IMR-90 (cell line): Measurements from ENCODE around the gene FOXP1. TPM values are rescaled to one million over a fixed set of nuclear protein-coding genes. Genes with fewer than 3 reads are reported as not detected.

Experiments used
- ATAC-seq: fragments of 200-7000 bp; cut with Tn5 transposase; 2 replicates; pipeline ENCODE4 v1.9.1; 2020; ENCODE audit warnings: low read depth, mild to moderate bottlenecking, moderate library complexity
- BruUV-seq: library from RNA; stranded (reverse); fragments of 400-500 nt; replicated peaks from 2 replicates; lab custom pipeline; 2021; lab: Mats Ljungman, UMichigan
- CTCF ChIA-PET: fragments of 300-600 bp; formaldehyde crosslinking; extraction: SDS; loops from one replicate; lab custom pipeline; 2021; ENCODE audit warnings: antibody characterized with exemption; lab: Yijun Ruan, JAX
- POLR2A ChIA-PET: fragments of 300-600 bp; sonication (Branson Sonifier 250); formaldehyde crosslinking; loops from one replicate; lab custom pipeline; 2022; ENCODE audit warnings: antibody characterized with exemption; ENCODE audit not compliant: unreplicated experiment; lab: Charles Lee
- DNase-seq: peaks from one replicate; pipeline ENCODE4 v3.0.0; 2013
- H2AFZ ChIP-seq: replicated peaks from 2 replicates; pipeline ENCODE3; 2013; ENCODE audit warnings: low read length, mild to moderate bottlenecking; ENCODE audit not compliant: poor library complexity
- H2AK5ac ChIP-seq: 2 replicates; pipeline ENCODE4 v1.6.1; 2013; ENCODE audit warnings: low read depth, low read length, inconsistent platforms
- H2AK9ac ChIP-seq: replicated peaks from 2 replicates; pipeline ENCODE3; 2013; ENCODE audit warnings: mild to moderate bottlenecking, low read depth, low read length, moderate library complexity; ENCODE audit not compliant: poor library complexity
- H2BK120ac ChIP-seq: 2 replicates; pipeline ENCODE4 v1.6.1; 2013; ENCODE audit warnings: low read depth, low read length, inconsistent platforms
- H2BK15ac ChIP-seq: 3 replicates; pipeline ENCODE4 v1.6.1; 2013; ENCODE audit warnings: low read depth, low read length, inconsistent platforms
- H2BK20ac ChIP-seq: 2 replicates; pipeline ENCODE4 v1.6.1; 2013; ENCODE audit warnings: low read depth, mild to moderate bottlenecking, inconsistent platforms, low read length, moderate library complexity
- H2BK5ac ChIP-seq: 2 replicates; pipeline ENCODE4 v1.6.1; 2013; ENCODE audit warnings: mild to moderate bottlenecking, low read depth, low read length, inconsistent platforms; ENCODE audit not compliant: poor library complexity, severe bottlenecking
- H3K14ac ChIP-seq: replicated peaks from 2 replicates; pipeline ENCODE4 v1.6.1; 2013; ENCODE audit warnings: low read depth, low read length, inconsistent platforms
- H3K18ac ChIP-seq: 2 replicates; pipeline ENCODE4 v1.6.1; 2013; ENCODE audit warnings: low read depth, low read length, control low read depth
- H3K23ac ChIP-seq: 2 replicates; pipeline ENCODE4 v1.6.1; 2013; ENCODE audit warnings: low read depth, low read length, inconsistent platforms
- H3K27ac ChIP-seq: 2 replicates; pipeline ENCODE4 v1.5.1; 2013; ENCODE audit warnings: mild to moderate bottlenecking, control low read depth, low read length; ENCODE audit not compliant: insufficient read depth
- H3K27me3 ChIP-seq: 2 replicates; pipeline ENCODE4 v1.6.1; 2013; ENCODE audit warnings: low read length; ENCODE audit not compliant: control insufficient read depth, insufficient read depth
- H3K36me3 ChIP-seq: 2 replicates; pipeline ENCODE4 v1.6.1; 2013; ENCODE audit warnings: low read length, mixed read lengths; ENCODE audit not compliant: control insufficient read depth, insufficient read depth
- H3K4ac ChIP-seq: 2 replicates; pipeline ENCODE4 v1.6.1; 2013; ENCODE audit warnings: low read depth, low read length, inconsistent platforms
- H3K4me1 ChIP-seq: 2 replicates; pipeline ENCODE4 v1.6.1; 2013; ENCODE audit warnings: low read length, mixed read lengths; ENCODE audit not compliant: control insufficient read depth, insufficient read depth
- H3K4me2 ChIP-seq: 2 replicates; pipeline ENCODE4 v1.6.1; 2013; ENCODE audit warnings: low read depth, mild to moderate bottlenecking, control low read depth, low read length, moderate library complexity
- H3K4me3 ChIP-seq: 2 replicates; pipeline ENCODE4 v1.5.1; 2013; ENCODE audit warnings: low read depth, mild to moderate bottlenecking, control low read depth, low read length, moderate library complexity; ENCODE audit not compliant: insufficient read depth
- H3K56ac ChIP-seq: 2 replicates; pipeline ENCODE4 v1.6.1; 2013; ENCODE audit warnings: low read length, inconsistent platforms; ENCODE audit not compliant: insufficient read depth; ENCODE audit errors: extremely low read depth
- H3K79me1 ChIP-seq, 2 experiments: 2 replicates each; pipeline ENCODE4 v1.6.1; 2013; ENCODE audit warnings: low read length in 2 of 2, inconsistent platforms in 1 of 2, low read depth in 1 of 2
- H3K9ac ChIP-seq: 2 replicates; pipeline ENCODE4 v1.6.1; 2013; ENCODE audit warnings: low read depth, low read length, control low read depth
- H3K9me1 ChIP-seq: 2 replicates; pipeline ENCODE4 v1.6.1; 2013; ENCODE audit warnings: low read length, inconsistent platforms; ENCODE audit not compliant: insufficient read depth
- H3K9me3 ChIP-seq: 2 replicates; pipeline ENCODE4 v1.6.1; 2013; ENCODE audit warnings: low read length; ENCODE audit not compliant: control insufficient read depth, insufficient read depth
- H4K20me1 ChIP-seq: 2 replicates; pipeline ENCODE4 v1.6.1; 2013; ENCODE audit warnings: low read length, inconsistent platforms; ENCODE audit not compliant: insufficient read depth
- H4K5ac ChIP-seq: 2 replicates; pipeline ENCODE4 v1.6.1; 2013; ENCODE audit warnings: mild to moderate bottlenecking, low read depth, low read length, control low read depth
- H4K8ac ChIP-seq, 2 experiments: 2 replicates each; pipeline ENCODE4 v1.6.1; 2013; ENCODE audit warnings: low read depth in 2 of 2, low read length in 2 of 2, control low read depth in 1 of 2, inconsistent platforms in 1 of 2
- H4K91ac ChIP-seq: 2 replicates; pipeline ENCODE4 v1.6.1; 2013; ENCODE audit warnings: low read depth, low read length, inconsistent platforms; ENCODE audit not compliant: insufficient read depth
- CEBPB ChIP-seq: IDR thresholded peaks from 2 replicates; pipeline ENCODE4 v1.6.1; 2012; ENCODE audit warnings: low read depth, low read length, improper control_type of control experiment
- CHD1 ChIP-seq: IDR thresholded peaks from 2 replicates; pipeline ENCODE4 v1.6.1; 2012; ENCODE audit warnings: low read depth, low read length, improper control_type of control experiment
- CTCF ChIP-seq: conservative IDR thresholded peaks from 2 replicates; pipeline ENCODE4 v1.5.1; 2012; ENCODE audit warnings: mild to moderate bottlenecking, low read depth, low read length, improper control_type of control experiment
- ELK1 ChIP-seq: fragments of 150-350 bp; IDR thresholded peaks from 2 replicates; pipeline ENCODE4 v1.6.1; 2016; ENCODE audit warnings: low read depth, mild to moderate bottlenecking, low read length, moderate library complexity, borderline replicate concordance
- MAFK ChIP-seq: IDR thresholded peaks from 2 replicates; pipeline ENCODE4 v1.6.1; 2012; ENCODE audit warnings: low read depth, low read length, improper control_type of control experiment
- MAZ ChIP-seq: IDR thresholded peaks from 2 replicates; pipeline ENCODE4 v1.6.1; 2012; ENCODE audit warnings: low read depth, mild to moderate bottlenecking, low read length, improper control_type of control experiment, moderate library complexity, borderline replicate concordance
- MXI1 ChIP-seq: IDR thresholded peaks from 2 replicates; pipeline ENCODE4 v1.6.1; 2012; ENCODE audit warnings: low read depth, mild to moderate bottlenecking, low read length, moderate library complexity, borderline replicate concordance
- POLR2A ChIP-seq: IDR thresholded peaks from 2 replicates; pipeline ENCODE4 v1.6.1; 2012; ENCODE audit warnings: mild to moderate bottlenecking, low read depth, low read length
- RAD21 ChIP-seq: IDR thresholded peaks from 2 replicates; pipeline ENCODE4 v1.6.1; 2012; ENCODE audit warnings: low read length, improper control_type of control experiment
- RCOR1 ChIP-seq: IDR thresholded peaks from 2 replicates; pipeline ENCODE4 v1.6.1; 2012; ENCODE audit warnings: mild to moderate bottlenecking, low read length, improper control_type of control experiment; ENCODE audit not compliant: insufficient replicate concordance
- RFX5 ChIP-seq: IDR thresholded peaks from 2 replicates; pipeline ENCODE4 v1.8.0; 2012; ENCODE audit warnings: low read depth, mild to moderate bottlenecking, low read length, moderate library complexity
- SMC3 ChIP-seq: fragments of 150-350 bp; IDR thresholded peaks from 2 replicates; pipeline ENCODE4 v1.6.1; 2016; ENCODE audit warnings: low read depth, mild to moderate bottlenecking, antibody characterized with exemption, low read length, moderate library complexity
- USF2 ChIP-seq: fragments of 150-350 bp; IDR thresholded peaks from 2 replicates; pipeline ENCODE4 v1.6.1; 2017; ENCODE audit warnings: mild to moderate bottlenecking, antibody characterized with exemption, low read length, low read depth
- WGBS, 2 experiments: methylation state at CpG; one replicate each; pipeline versions ENCODE4 v1.1.5 to v1.1.7; 2013; ENCODE audit warnings: missing lambda C conversion rate in 2 of 2; ENCODE audit not compliant: insufficient read length in 1 of 2; ENCODE audit errors: extremely low coverage in 2 of 2; 5-methylcytosine and 5-hydroxymethylcytosine counted together
- dilution Hi-C: fragments of 300-500 bp; cut with HindIII; formaldehyde crosslinking; loops from one replicate; pipeline ENCODE4 v1.14.3; 2018; ENCODE audit warnings: low sequenced_read_pairs; ENCODE audit not compliant: unreplicated experiment
- in situ Hi-C: fragments of 300-500 bp; cut with MboI; formaldehyde crosslinking; loops from 3 replicates; pipeline ENCODE4 v1.14.3; 2019; ENCODE audit warnings: low sequenced_read_pairs, inconsistent platforms, mixed read lengths
- intact Hi-C: fragments of 100-400 bp; cut with micrococcal nuclease; formaldehyde crosslinking; loops from 2 replicates; pipeline ENCODE4 v1.10.0; 2022
- polyA plus RNA-seq, 3 experiments: library from polyadenylated mRNA; depleted of rRNA; stranded (reverse); fragments of >200 nt; gene quantifications; 2 replicates each; pipeline ENCODE4 v1.2.3, GENCODE V29; 2012; ENCODE audit warnings: low replicate concordance in 1 of 3
- total RNA-seq: library from RNA; depleted of rRNA; stranded (reverse); fragments of >200 nt; gene quantifications from 2 replicates; pipeline ENCODE4 v1.2.3, GENCODE V29; 2012

FOXP1 gene
- total and polyA plus RNA-seq, 2 of the 4 experiments (the other 2 are of a cell fraction) = 37.0 to 132 TPM

GRCh38 chr3:71428841-71429596 is 154.5 kb downstream of the FOXP1 start:
- H3K9ac ChIP-seq = no peak overlapping the region
- DNase-seq = peak; percentile 56

More at GRCh38 chr3:71428841-71429596, 154.5 kb downstream of the FOXP1 start:
- ATAC-seq = peak; percentile 44
- Histone ChIP-seq H2AK5ac (peak overlapping the region; percentile 5; the same call in 1 of the 2 replicates), H3K27me3 (no peaks in the 10 kb centered on the region), H2AFZ (no peak overlapping the region), H3K18ac (no peak overlapping the region), H2BK5ac (no peak overlapping the region), H3K14ac (0 out of 2 replicates have a peak overlapping the region, but pooled peaks have one; percentile 0), H3K4ac (peak overlapping the region; percentile 3; the same call in 1 of the 2 replicates), H2BK20ac (no peak overlapping the region), H4K91ac (0 out of 2 replicates have a peak overlapping the region, but pooled peaks have one; percentile 32), H3K4me2 (peak overlapping the region; percentile 48; the same call in 1 of the 2 replicates), H3K23ac (no peak overlapping the region), H3K4me1 (peaks cover 2% of the 10 kb centered on the region; the same call in 1 of the 2 replicates), H4K20me1 (no peaks in the 10 kb centered on the region; the same call in 1 of the 2 replicates), H3K9me1 (peaks cover 7% of the 10 kb centered on the region), H3K27ac (no peak overlapping the region), H2BK15ac (no peak overlapping the region), H2AK9ac (no peak overlapping the region), H3K36me3 (no peaks in the 10 kb centered on the region), H3K79me1 (peaks cover 9 to 46% of the 10 kb centered on the region in 2 experiments), H4K5ac (no peak overlapping the region), H3K4me3 (no peak overlapping the region), H3K56ac (no peak overlapping the region), H2BK120ac (peak overlapping the region; percentile 6; the same call in 1 of the 2 replicates), H3K9me3 (no peaks in the 10 kb centered on the region), H4K8ac (peak overlapping the region in 1 of 2 experiments; percentile 63; a peak in 1 of 4 replicates)
- ChIA-PET POLR2A (no interaction called here), CTCF (no interaction called here)
- in situ Hi-C loops = no loop called here
- dilution Hi-C loops = no loop called here
- intact Hi-C loops = no loop called here
- no TSS peak for BruUV-seq
- TF ChIP-seq SMC3 = no peak
- TF ChIP-seq MAFK = no peak
- no peak for TF ChIP-seq CEBPB
- no peak for TF ChIP-seq POLR2A
- TF ChIP-seq ELK1 = no peak
- no peak for TF ChIP-seq RFX5
- TF ChIP-seq MXI1 = no peak
- TF ChIP-seq USF2 = no peak
- TF ChIP-seq RCOR1 = no peak
- TF ChIP-seq MAZ = no peak
- TF ChIP-seq RAD21 = no peak
- no peak for TF ChIP-seq CTCF
- no peak for TF ChIP-seq CHD1
- WGBS, 2 experiments = 52% methylated on average over 7 of the region's 17 CpGs; no CpG with 5 or more reads in 1 of the 2 experiments
